C4-2B (cell line): Measurements from ENCODE around the gene SNTG2.
A peak's percentile ranks its signal among the peaks of the same experiment; 100 is the strongest.

Experiments
- H3K27ac ChIP-seq: fragments of 450-650 bp; 2 replicates; pipeline ENCODE4 v1.5.1; 2017
- CTCF ChIP-seq: fragments of 450-650 bp; conservative IDR thresholded peaks from 2 replicates; pipeline ENCODE4 v1.5.1; 2017; ENCODE audit warnings: mild to moderate bottlenecking
- ZFX ChIP-seq: fragments of 450-650 bp; IDR thresholded peaks from 2 replicates; pipeline ENCODE4 v1.6.1; 2017

SNTG2 gene

GRCh38 chr2:1235806-1236205 is 285.2 kb downstream of the SNTG2 start:
- no peak for TF ChIP-seq CTCF
- no peak for TF ChIP-seq ZFX

DNA sequence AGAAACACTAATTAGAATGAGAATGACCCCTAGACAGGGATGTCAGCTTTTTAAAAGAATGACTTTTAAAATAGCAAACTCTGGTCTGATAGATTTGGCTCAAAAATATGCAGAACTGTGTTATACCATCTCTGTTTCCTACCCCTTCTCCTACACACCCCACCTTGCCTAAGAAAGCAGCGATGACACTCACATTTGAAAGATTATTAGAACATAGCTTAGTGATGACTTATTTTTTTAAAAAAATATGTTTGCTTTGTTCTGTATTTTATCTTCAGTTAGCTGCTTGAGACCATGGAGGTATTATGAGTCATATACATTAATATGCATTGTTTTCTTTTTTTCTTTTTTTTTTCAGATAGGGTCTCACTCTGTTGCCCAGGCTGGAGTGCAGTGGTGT is 286.0 kb downstream of the SNTG2 start:
- H3K27ac ChIP-seq: no peak overlapping the region
- TF ChIP-seq ZFX: no peak
- no peak for TF ChIP-seq CTCF

More at GRCh38 chr2:1235806-1236205, 285.2 kb downstream of the SNTG2 start:
- no peak overlapping the region for H3K27ac ChIP-seq

DNA sequence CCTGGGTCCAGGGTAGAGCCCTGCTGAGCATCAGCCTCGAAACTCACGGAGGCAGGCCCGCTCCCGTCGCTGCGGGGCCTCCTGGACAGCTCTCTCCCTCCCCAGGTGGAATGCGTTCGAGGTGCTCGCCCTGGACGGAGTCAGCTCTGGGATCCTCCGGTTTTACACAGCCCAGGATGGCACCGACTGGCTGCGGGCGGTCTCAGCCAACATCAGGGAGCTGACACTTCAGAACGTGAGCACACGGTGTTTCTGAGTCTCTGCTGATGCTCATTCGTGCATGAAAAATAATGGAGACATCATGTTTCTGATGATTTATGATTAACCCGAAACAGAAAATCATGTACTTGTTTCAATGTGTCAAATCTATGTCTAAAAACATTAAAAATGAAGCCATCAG is 287.1 kb downstream of the SNTG2 start:
- TF ChIP-seq CTCF: no peak
- TF ChIP-seq ZFX: no peak
- no peak overlapping the region for H3K27ac ChIP-seq

DNA sequence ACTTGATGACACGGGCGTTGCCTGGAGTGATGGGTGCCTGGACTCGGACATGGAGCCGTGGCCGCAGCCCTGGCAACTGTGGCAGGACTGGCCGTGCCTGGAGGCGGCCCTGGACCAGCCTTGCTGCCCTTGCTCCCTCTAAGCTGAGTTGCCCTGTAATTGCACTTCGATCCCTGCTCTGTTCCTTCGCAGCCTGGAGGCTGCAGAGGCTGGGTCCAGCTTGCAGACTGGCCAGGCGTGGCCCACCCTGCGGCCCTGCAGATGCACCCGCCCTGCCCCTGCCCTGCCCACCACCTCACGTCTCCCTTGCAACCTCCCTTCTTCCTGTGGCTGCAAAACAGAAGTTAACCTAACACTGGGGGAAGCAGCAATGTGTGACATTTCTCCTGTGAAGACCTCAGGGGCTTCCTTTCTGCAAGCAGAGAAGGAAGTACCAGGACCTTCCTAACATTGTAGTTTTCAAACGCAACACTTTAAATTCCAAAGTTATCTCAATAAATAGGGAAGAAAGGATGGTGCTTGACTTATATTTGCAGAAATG is 288.0 kb downstream of the SNTG2 start:
- H3K27ac ChIP-seq: no peak overlapping the region
- TF ChIP-seq CTCF (no peak), ZFX (no peak)

DNA sequence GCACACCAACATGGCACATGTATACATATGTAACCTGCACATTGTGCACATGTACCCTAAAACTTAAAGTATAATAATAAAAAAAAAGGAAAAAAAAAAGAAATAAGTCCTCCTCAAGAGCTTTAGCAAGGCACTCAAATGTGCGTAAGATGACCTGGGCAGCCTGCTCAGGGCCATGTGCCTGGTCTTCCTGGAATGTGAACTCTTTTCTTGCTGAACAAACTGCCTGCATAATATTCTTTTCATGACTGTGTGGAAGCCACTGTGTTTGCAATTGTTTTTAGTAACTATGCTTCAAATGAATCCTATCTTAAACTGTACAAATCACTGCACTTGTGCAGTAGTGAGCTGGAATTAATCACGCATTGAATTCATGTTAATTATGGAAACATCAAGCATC is 294.5 kb downstream of the SNTG2 start:
- no peak overlapping the region for H3K27ac ChIP-seq
- TF ChIP-seq ZFX (no peak), CTCF (no peak)

- TF ChIP-seq ZFX (no peak), CTCF (peak; percentile 54)
- no peak overlapping the region for H3K27ac ChIP-seq
Observed at GRCh38 chr2:1246239-1246638, 295.6 kb downstream of the SNTG2 start.

DNA sequence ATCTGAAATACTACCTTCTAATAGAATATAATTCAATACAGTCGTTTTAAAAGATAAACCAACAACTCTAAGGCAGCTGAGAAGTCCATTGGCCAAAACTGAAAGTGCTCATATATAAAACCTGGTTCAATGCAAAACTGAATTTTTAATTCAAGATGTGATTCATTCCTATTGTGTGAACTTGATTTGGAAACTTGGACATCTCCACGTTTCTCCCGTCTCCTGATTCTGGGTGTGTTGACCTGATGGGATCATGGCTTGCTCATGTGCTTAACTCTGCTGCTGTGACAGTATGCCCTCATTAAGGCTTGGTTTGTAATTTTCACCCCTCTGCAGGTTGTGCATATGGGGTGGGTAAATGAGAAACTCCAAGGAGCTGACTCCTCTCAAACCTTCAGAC is 296.3 kb downstream of the SNTG2 start:
- TF ChIP-seq ZFX: no peak
- no peak for TF ChIP-seq CTCF
- H3K27ac ChIP-seq: no peak overlapping the region
